NT2/D1 (cell line): ENCODE results near the gene SMO.

ENCODE experiments used
- SUZ12 ChIP-seq: IDR thresholded peaks from 2 replicates; pipeline ENCODE4 v1.6.1; 2011; ENCODE audit not compliant: insufficient read length, insufficient read depth; ENCODE audit errors: extremely low read depth
- YY1 ChIP-seq: IDR thresholded peaks from 2 replicates; pipeline ENCODE4 v1.6.1; 2011; ENCODE audit not compliant: insufficient read length, insufficient read depth

DNA sequence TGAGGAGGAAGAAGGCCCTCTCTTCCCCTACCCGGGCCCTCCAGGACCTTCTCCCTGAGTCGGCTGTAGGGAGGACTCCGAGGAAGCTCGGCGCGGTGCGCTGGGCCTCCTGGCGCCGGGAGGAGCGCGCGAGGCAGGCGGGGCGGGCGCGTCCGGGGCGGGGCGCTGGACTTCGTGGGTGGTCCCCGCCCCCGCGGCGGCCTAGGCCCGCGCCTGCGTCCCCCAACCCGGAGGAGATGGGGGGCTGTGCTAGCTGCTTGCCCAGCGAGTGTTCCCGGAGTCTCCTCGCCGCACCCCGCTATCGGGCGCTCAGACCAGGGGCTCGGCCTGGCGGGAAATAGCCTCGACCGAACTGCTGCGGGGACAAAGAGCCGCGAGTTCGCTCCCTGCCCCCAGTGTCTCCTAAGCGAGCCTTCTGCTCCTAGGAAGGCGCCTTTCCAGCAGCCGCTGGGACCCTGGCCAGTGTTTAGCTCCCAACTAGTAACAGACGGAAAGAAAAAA, 19.2 kb upstream of the SMO start:
- TF ChIP-seq YY1 (no peak), SUZ12 (no peak)
